CD14-positive monocyte (primary cell): ENCODE measurements around the gene HMGXB3. TPM values are rescaled to one million over a fixed set of nuclear protein-coding genes. Genes with fewer than 3 reads are reported as not detected.

Experiments used
- DNase-seq, 3 donors: peaks; one replicate each; pipeline ENCODE4 v3.0.0-alpha.2; 2011 to 2022
- H2AFZ ChIP-seq: 2 replicates; pipeline ENCODE4 v1.6.0; 2012; ENCODE audit warnings: mild to moderate bottlenecking, low read depth, low read length, inconsistent platforms; ENCODE audit not compliant: insufficient read depth, poor library complexity, severe bottlenecking
- H3K27ac ChIP-seq, 2 donors: 1 replicate in 1 of 2; 2 replicates in 1 of 2; pipeline ENCODE4 v1.5.1; 2012 to 2013; ENCODE audit warnings: low read length in 2 of 2, control low read depth in 1 of 2, inconsistent platforms in 1 of 2, low read depth in 1 of 2, mild to moderate bottlenecking in 1 of 2
- H3K27me3 ChIP-seq, 2 donors: one replicate each; pipeline versions ENCODE4 v1.6.0 to v1.6.1; 2011 to 2013; ENCODE audit warnings: low read length in 2 of 2; ENCODE audit not compliant: control insufficient read depth in 2 of 2, insufficient read depth in 2 of 2
- H3K36me3 ChIP-seq, 2 donors: replicated peaks in 1 of 2; 1 replicate in 1 of 2; 2 replicates in 1 of 2; pipeline versions ENCODE4 v1.5.1 to v1.6.1; 2012 to 2013; ENCODE audit warnings: low read length in 2 of 2, control low read depth in 1 of 2, inconsistent platforms in 1 of 2, mild to moderate bottlenecking in 1 of 2; ENCODE audit not compliant: insufficient read depth in 2 of 2, control insufficient read depth in 1 of 2
- H3K4me1 ChIP-seq, 2 donors: 1 replicate in 1 of 2; 2 replicates in 1 of 2; pipeline versions ENCODE4 v1.5.1 to v1.6.1; 2012 to 2013; ENCODE audit warnings: low read length in 2 of 2, control low read depth in 1 of 2, inconsistent platforms in 1 of 2, mild to moderate bottlenecking in 1 of 2, moderate library complexity in 1 of 2; ENCODE audit not compliant: insufficient read depth in 2 of 2, control insufficient read depth in 1 of 2
- H3K4me2 ChIP-seq: replicated peaks from 2 replicates; pipeline ENCODE3; 2012; ENCODE audit warnings: low read length, moderate library complexity, mild to moderate bottlenecking; ENCODE audit not compliant: poor library complexity, severe bottlenecking; ENCODE audit errors: extremely low read depth
- H3K4me3 ChIP-seq, 3 experiments: fragments of 200-600 bp in 1 of 3; sonication (generic) in 1 of 3; replicated peaks in 1 of 3; 1 replicate in 2 of 3; 2 replicates in 1 of 3; pipeline ENCODE4 v1.5.1; 2011 to 2013; ENCODE audit warnings: low read length in 3 of 3, mild to moderate bottlenecking in 3 of 3, control low read depth in 2 of 3, low read depth in 2 of 3, inconsistent platforms in 1 of 3, moderate library complexity in 1 of 3
- H3K79me2 ChIP-seq: 2 replicates; pipeline ENCODE4 v1.6.0; 2012; ENCODE audit warnings: mild to moderate bottlenecking, control low read depth, inconsistent platforms, low read length, moderate library complexity; ENCODE audit not compliant: insufficient read depth
- H3K9ac ChIP-seq: 2 replicates; pipeline ENCODE4 v1.6.0; 2017; ENCODE audit warnings: low read length, mild to moderate bottlenecking; ENCODE audit not compliant: insufficient read depth, poor library complexity, severe bottlenecking
- H3K9me3 ChIP-seq, 2 donors: replicated peaks in 1 of 2; 1 replicate in 1 of 2; 2 replicates in 1 of 2; pipeline versions ENCODE4 v1.5.1 to v1.6.1; 2012 to 2013; ENCODE audit warnings: low read length in 2 of 2, control low read depth in 1 of 2; ENCODE audit not compliant: control insufficient read depth in 1 of 2, insufficient read depth in 1 of 2
- H4K20me1 ChIP-seq: 2 replicates; pipeline ENCODE4 v1.6.0; 2012; ENCODE audit warnings: mild to moderate bottlenecking, low read length, control low read depth, moderate library complexity; ENCODE audit not compliant: insufficient read depth
- H3K27ac Mint-ChIP-seq, 7 donors: one replicate each; pipeline ENCODE4 v1.8.0; 2020; ENCODE audit warnings: mild to moderate bottlenecking in 7 of 7, mixed read lengths in 7 of 7, moderate library complexity in 6 of 7, inconsistent platforms in 2 of 7
- H3K27me3 Mint-ChIP-seq, 3 donors: one replicate each; pipeline ENCODE4 v1.8.0; 2021 to 2022; ENCODE audit warnings: low read depth in 3 of 3, mild to moderate bottlenecking in 3 of 3, mixed read lengths in 3 of 3, moderate library complexity in 3 of 3, inconsistent platforms in 1 of 3
- H3K36me3 Mint-ChIP-seq, 2 donors: one replicate each; pipeline ENCODE4 v1.8.0; 2020; ENCODE audit warnings: mixed read lengths in 2 of 2, inconsistent platforms in 1 of 2, mild to moderate bottlenecking in 1 of 2
- H3K4me1 Mint-ChIP-seq: one replicate; pipeline ENCODE4 v1.8.0; 2020; ENCODE audit warnings: mild to moderate bottlenecking, mixed read lengths
- H3K4me3 Mint-ChIP-seq, 2 donors: one replicate each; pipeline ENCODE4 v1.8.0; 2020; ENCODE audit warnings: mild to moderate bottlenecking in 2 of 2, mixed read lengths in 2 of 2, moderate library complexity in 1 of 2
- H3K9me3 Mint-ChIP-seq, 7 donors: one replicate each; pipeline ENCODE4 v1.8.0; 2020 to 2022; ENCODE audit warnings: mixed read lengths in 7 of 7, mild to moderate bottlenecking in 6 of 7, moderate library complexity in 6 of 7, inconsistent platforms in 2 of 7
- WGBS: methylation state at CpG from one replicate; pipeline ENCODE4 v1.1.5; 2013; ENCODE audit warnings: missing lambda C conversion rate; ENCODE audit not compliant: insufficient coverage; 5-methylcytosine and 5-hydroxymethylcytosine counted together
- intact Hi-C, 2 donors: fragments of 100-400 bp; cut with micrococcal nuclease; formaldehyde crosslinking; loops; one replicate each; pipeline versions ENCODE4 v1.15.0 to v1.15.1; 2023
- polyA plus RNA-seq, 3 donors: library from polyadenylated mRNA; depleted of rRNA in 1 of 3; unstranded in 2 of 3; stranded (reverse) in 1 of 3; fragments of 300-500 nt in 2 of 3; fragments of >200 nt in 1 of 3; fragmentation: Illumina TruSeq in 2 of 3; gene quantifications; 1 replicate in 2 of 3; 2 replicates in 1 of 3; pipeline ENCODE4 v1.2.3, GENCODE V29; 2012 to 2021
- TF ChIP-seq, protein P1 (sequence below): fragments of 200-600 bp; IDR thresholded peaks from one replicate; pipeline ENCODE4 v1.8.0; 2022; ENCODE audit warnings: antibody characterized with exemption, mild to moderate bottlenecking

The HMGXB3 gene
- polyA plus RNA-seq, 3 donors: 3.1 to 22.9 (median 6.2) TPM

DNA sequence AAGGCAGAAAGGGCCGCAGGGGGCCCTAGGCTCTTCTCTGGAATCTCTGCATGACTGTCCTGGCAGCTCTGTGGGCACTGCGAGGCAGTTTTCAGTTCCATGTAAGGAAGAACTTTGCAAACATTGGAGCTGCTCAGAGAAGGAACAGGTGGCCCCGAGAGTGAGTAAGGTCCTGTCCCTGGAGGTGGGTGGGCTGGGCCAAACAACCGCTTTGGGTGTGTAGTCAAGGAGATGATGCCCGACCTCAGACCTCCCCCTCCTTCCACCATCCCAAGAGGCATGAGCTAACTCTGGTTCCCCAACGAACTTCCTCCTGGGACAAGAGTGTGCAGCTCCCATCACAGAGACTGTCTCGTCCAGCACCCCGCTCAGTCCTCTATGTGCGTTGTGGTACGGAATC lies 65.3 kb downstream of the HMGXB3 start:
- Histone ChIP-seq H3K9me3 (no peaks in the 10 kb centered on the region), H3K79me2 (peaks cover 67% of the 10 kb centered on the region), H3K4me2 (peak overlapping the region; percentile 25), H3K36me3 (peaks cover 98 to 99% of the 10 kb centered on the region in 2 donors), H3K4me3 (peak overlapping the region in 1 of 3 experiments; percentile 8), H3K27ac (peak overlapping the region; percentile 52 to 80), H2AFZ (no peak overlapping the region), H3K4me1 (peaks cover 73 to 82% of the 10 kb centered on the region in 2 donors), H4K20me1 (peaks cover 99% of the 10 kb centered on the region), H3K27me3 (no peaks in the 10 kb centered on the region), H3K9ac (peak overlapping the region; percentile 10)
- DNase-seq: peak; percentile 40 to 70 (median 53)
- H3K27ac Mint-ChIP-seq: peak overlapping the region; percentile 78 to 94 (median 88)
- WGBS: 18% methylated on average over 7 of the region's 10 CpGs
- no peaks in the 10 kb centered on the region for H3K9me3 Mint-ChIP-seq
- peaks cover 0 to 2% (median 0%) of the 10 kb centered on the region in 3 donors for H3K27me3 Mint-ChIP-seq
- peak overlapping the region in 1 of 2 donors; percentile 19 for H3K4me3 Mint-ChIP-seq
- peaks cover 62 to 80% of the 10 kb centered on the region in 2 donors for H3K36me3 Mint-ChIP-seq
- TF ChIP-seq, protein P1, sequence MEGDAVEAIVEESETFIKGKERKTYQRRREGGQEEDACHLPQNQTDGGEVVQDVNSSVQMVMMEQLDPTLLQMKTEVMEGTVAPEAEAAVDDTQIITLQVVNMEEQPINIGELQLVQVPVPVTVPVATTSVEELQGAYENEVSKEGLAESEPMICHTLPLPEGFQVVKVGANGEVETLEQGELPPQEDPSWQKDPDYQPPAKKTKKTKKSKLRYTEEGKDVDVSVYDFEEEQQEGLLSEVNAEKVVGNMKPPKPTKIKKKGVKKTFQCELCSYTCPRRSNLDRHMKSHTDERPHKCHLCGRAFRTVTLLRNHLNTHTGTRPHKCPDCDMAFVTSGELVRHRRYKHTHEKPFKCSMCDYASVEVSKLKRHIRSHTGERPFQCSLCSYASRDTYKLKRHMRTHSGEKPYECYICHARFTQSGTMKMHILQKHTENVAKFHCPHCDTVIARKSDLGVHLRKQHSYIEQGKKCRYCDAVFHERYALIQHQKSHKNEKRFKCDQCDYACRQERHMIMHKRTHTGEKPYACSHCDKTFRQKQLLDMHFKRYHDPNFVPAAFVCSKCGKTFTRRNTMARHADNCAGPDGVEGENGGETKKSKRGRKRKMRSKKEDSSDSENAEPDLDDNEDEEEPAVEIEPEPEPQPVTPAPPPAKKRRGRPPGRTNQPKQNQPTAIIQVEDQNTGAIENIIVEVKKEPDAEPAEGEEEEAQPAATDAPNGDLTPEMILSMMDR: no peak
- intact Hi-C loops: loop anchor here in 1 of 2 donors (10.0 kb wide), 1 partner anchor 699 kb away; no protein-coding TSS in a partner anchor
- H3K4me1 Mint-ChIP-seq: peaks cover 76% of the 10 kb centered on the region

GRCh38 chr5:150066436-150066835 lies 65.9 kb downstream of the HMGXB3 start:
- H2AFZ ChIP-seq: no peak overlapping the region
- no peaks in the 10 kb centered on the region for H3K9me3 Mint-ChIP-seq
- H3K27ac ChIP-seq: peak overlapping the region; percentile 52 to 80
- peak overlapping the region in 1 of 3 experiments; percentile 4 for H3K4me3 ChIP-seq
- no peak for DNase-seq
- H3K4me2 ChIP-seq: no peak overlapping the region
- peaks cover 68% of the 10 kb centered on the region for H3K79me2 ChIP-seq
- H3K27ac Mint-ChIP-seq: peak overlapping the region; percentile 81 to 94 (median 90)
- TF ChIP-seq, protein P1: no peak
- H3K36me3 ChIP-seq: peaks cover 99% of the 10 kb centered on the region in 2 donors
- 94% methylated on average over 2 of the region's 5 CpGs for WGBS
- H3K4me1 ChIP-seq: peaks cover 73 to 81% of the 10 kb centered on the region in 2 donors
- intact Hi-C loops: loop anchor here in 1 of 2 donors (10.0 kb wide), 1 partner anchor 698 kb away; no protein-coding TSS in a partner anchor
- peaks cover 56 to 79% of the 10 kb centered on the region in 2 donors for H3K36me3 Mint-ChIP-seq
- peak overlapping the region in 1 of 2 donors; percentile 19 for H3K4me3 Mint-ChIP-seq
- no peaks in the 10 kb centered on the region for H3K27me3 ChIP-seq
- H4K20me1 ChIP-seq: peaks cover 99% of the 10 kb centered on the region
- peak overlapping the region; percentile 42 for H3K9ac ChIP-seq
- peaks cover 0 to 2% (median 0%) of the 10 kb centered on the region in 3 donors for H3K27me3 Mint-ChIP-seq
- H3K4me1 Mint-ChIP-seq: peaks cover 75% of the 10 kb centered on the region
- no peaks in the 10 kb centered on the region for H3K9me3 ChIP-seq
